AML-193 (cell line): ENCODE results near the gene ATG2A.
"Not testable (repeated sequence)": the region's sequence is repeated elsewhere in the genome, so short reads cannot be mapped to it uniquely, and the experiment has no call there.

ENCODE experiments used
- DNase-seq, 2 experiments: peaks; one replicate each; lab custom pipeline; 2025; lab: John Stamatoyannopoulos, UW

Gene ATG2A

DNA sequence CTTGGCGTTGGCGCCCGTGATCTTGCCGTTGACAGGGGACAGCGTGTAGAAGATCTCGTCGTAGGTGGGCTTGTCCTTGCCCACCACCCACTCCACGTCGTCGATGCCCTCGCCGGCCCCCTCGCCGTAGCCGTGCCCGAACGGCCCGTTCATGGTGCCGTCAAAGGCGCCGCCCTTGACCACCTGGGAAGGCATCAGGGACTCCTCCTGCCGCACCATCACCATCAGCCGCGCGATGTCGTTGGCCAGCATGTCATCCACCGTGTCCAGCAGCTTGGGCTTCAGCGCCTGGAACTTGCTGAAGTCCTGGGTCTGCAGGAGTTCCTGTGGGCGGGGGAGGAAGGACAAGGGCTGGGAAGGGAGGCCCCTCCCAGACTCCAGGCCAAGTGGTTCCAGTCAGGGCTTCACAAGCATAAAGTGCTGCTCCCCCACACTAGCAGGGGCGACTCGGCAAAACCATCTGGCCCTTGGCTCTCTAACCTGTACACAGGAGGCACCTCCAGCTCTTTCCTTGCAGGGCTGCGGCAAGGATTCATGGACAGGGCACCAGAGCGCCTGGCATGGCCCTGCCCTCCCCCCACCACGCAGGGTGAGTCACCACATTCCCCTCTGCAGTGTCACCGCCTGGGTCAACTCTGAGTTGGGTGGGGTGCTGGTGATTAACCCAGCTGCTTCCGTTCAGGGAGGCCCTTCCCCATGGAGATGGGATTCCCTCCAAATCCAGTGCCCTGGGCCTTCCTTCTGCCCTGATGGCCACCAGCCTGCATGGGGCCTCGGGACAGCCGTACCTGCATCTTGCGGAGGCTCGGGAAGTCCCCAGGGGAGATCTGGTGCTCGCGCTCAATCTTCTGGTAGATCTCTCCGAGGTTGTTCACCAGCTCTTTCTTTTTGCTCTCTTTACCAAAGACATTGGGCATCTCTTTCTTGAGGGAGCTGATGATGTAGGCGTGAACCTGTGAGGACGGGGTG is 62.2 kb downstream of the ATG2A start:
- no peak for DNase-seq

DNA sequence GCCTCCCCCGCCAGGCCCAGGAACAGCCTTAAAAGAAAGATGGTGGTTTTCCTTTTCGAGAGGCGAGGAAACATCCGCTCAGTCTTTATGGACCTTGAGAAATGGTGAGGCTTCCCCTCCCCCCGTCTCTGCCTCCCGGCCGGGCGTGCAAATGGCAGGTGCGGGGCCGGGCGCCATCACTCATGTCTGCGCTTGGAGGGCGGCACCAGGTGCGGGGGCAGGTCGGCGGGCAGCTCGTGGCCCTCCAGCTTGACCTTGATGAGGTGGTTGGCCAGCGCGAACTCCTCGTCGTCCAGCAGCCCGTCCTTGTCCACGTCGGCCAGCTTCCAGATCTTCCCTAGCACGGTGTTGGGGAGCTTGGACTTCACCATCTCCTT is 62.9 kb downstream of the ATG2A start:
- DNase-seq: no peak

DNA sequence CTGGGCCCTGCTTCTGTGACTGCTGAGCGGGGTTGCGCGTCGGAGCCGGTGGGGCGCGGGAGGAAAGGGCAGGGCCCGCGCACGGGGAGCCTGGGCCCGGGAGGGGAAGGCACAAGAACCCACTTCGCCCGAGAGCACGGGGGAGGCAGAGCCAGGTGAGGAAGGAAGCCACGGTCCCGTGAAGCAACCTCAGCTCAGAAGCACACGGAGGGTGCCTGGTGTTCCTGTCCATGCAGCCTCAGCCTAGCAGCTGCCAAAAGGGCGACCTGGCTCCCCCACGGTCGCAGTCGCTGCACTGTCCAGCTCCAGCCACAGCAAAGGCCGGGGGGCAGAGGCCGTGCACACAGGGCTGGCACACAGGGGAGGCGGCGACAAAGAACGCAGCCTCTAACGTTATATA is 63.3 kb downstream of the ATG2A start:
- DNase-seq: no peak

DNA sequence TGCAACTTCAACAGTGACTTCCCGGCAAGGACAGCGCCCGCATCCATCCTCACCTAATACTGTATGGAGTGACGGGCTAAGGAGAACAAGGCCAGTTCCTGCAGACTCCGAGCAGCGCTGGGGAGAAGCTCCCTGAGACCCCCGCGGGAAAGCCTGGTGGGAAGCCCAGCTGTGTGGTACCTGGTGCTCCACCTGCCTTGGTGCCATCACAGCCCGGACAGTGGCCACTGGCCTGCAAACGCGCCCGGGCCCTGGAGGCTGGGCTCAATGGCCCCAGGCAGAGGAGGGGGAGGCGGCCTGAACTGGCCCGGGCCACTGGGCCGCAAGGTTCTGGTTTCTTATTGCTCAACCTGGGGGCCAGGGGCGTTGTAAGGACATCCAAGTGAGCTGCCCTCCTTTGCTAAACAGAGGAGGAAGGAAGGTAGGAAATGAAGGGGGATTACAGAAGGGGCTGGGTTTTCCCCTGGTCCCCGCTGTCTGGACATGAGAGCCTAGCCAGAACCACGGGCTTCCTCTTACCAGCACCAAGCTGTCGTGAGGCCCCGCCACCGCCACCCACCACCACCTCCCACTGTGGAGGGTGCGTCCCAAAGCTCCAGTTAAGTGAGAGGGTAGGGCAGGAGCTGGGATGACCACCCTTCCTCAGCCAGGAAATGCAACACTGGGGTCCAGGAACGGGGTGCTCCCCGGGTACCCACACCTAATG is 64.1 kb downstream of the ATG2A start:
- DNase-seq: no peak

DNA sequence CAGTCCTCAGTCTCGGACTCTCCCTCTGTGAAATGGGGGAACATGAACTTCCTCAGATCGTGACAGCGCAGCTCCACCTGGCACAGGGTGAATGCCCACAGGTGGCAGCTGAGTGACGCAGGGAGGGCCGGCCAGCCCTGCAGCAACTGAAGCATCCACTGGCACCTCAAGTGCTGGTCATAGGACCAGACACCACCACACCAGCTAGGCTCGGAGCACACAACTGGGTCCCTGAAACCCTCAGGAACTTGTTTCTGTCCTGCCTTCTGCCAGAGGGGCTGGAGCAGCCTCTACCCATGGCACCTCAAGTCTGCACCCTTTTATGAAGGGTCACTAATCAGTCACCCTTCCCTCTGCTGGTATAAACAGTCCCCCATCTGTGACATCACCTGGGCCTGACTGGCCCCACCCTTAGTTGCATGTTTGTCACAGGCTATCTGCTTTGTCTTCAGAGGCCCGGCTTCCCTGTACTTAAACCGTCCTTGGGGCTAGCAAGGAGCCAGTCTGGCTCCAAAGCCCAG is 65.1 kb downstream of the ATG2A start:
- DNase-seq: no peak

DNA sequence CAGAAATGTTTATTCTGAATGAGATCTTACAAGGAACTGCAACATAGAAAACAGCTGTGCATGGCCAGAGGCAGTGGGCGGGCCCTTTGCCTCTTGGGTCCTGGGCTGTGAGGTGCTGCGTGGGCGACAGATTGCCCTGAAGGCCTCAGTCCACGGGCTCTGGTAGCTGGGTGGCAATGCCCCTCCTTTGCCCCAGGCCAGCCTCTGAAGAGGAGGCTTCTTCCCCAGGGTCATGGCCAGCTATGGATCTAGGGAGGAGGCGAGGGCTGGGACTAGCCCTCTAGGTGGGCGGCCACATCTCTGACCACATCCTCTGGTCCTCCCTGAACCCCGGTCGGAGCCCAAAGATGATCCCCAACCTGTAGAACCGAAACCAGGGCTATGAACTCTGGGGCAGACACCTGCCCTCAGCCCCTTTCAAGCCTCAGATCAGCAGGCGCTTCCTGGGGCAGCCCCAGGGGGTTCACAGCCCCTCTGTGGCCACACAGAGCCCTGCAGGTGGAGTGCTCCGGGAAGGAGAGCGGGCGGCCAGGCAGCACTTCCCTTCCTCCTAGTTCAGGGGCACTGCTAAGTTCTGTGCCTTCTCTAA is 65.9 kb downstream of the ATG2A start:
- DNase-seq: no peak

DNA sequence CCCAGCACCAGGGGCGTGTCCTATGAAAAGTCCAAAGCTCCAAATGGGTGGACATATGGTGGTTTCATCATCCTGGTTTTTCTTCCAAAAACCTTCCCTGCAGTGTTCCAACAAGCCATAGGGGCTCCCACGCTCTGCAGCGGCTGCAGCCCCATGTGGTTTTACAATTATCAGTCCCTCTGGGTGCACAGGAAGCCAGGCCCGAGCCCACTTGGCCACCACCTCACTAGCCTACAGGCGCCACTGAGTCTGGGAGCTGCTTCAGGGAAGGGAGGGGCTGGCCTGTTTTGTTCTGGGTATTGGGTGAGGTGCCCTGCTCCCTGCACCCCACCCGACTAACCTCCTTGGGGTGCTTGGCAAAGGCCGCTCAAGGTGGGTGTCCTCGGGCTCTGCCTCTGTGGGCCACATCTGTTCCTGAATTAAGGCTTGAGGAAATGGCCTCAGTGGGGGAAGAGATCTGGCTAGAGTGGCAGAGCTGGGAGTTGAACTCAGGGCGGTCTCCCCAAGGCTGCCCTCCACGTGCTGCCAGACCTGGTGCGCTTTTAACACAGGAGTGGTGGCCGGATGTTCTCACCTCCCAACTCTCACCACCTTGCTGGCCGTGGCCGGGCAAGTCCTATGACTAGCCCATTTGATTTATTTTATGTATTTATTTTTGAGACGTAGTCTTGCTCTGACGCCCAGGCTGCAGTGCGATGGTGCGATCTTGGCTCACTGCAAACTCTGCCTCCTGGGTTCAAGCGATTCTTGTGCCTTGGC is 67.2 kb downstream of the ATG2A start:
- no peak for DNase-seq

DNA sequence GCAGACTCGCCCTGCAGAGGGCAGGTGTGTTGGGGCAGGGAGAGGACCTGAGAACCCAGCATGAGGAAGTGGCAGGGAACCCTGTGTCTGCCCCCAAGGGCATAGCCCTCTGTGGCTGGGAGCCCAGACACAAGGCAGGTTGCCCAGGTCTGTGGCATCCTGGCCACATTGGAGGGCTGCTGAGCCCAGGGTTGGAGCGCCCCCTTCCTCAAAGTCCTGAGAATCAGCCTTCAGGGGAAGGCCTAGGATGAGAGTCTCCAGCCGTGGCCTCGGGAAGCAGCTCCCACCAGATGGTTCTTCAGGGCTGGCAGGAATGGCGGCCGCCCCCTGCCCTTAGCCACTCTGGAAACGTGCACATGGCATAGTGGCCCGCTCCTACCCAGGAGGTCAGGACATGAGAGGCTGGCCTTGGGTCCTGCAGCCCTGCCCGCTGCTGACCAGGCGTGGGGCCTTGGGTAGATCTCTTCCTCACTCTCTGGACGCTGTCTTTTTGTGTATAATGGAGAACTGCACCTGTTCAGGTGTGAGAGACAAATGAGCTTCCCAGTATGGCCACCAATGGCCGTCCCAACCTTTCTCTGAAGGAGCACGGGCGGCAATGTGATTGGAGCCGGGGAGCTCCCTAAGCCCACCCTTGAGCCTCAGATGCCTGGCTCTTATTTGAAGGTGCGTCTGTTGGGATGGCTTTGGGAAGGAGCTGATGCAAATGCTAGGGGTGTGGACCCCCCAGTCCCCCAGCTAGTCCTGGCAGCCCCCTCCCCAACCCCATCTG is 68.0 kb downstream of the ATG2A start:
- DNase-seq: no peak

DNA sequence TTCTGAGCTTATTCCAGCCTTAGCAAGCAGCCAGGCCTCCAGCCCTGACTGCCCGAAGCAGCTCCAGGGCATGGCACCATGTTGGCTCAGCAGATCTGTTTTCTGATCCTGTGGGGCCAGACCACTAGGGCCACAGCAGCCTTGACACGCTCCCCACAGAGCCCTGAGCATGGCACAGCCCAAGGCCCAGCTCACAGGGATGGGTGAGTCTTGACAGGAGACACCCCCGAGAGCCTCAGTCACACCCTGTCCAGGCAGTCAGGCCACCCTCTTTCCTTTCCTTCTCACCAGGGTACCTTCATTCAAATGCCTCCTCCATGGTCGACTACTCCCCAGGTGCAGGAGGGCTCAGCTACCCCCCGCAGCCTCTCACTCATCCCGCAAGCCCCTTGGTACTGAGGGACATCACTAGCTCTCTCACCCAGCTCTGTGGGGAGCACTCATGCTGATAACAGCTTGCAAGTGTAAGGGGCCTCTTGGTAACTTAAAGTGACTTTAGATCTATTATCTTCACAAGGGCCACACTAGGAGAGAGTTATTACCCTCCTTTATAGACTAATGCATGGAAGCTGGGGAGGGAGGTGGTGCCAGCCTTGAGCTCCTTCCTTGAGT is 68.7 kb downstream of the ATG2A start:
- DNase-seq: no peak

DNA sequence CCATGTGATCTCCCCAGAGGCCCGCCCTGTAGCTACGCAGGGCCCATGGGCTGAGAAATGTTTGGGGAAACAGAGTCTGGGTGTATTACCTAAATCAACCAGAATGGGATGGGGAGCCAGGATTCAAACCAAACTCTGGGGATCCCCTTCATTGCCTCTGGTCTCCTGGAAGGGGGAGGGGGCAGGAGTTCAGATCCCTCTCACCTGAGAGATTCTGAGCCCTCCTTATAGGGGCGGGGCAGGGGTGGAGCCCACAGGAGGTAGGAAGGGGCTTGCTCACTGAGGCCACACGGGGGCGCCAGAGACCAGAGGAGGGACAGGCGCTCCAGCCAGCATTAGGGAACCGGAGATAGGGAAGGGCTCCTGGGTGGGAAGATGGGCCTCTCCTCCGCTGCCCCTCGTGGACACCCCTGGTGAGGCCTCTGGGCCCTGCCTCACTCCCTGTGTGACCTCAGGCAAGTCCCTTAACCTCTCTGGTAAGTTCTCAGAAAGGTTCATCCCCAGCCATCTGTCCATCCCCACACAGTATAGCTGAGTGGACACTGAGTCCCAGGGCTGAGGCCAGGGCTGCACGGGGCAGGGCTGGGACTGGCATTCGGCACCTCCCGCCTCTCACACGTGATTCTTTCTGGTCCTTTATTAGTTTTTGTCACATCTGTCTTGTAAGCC is 69.9 kb downstream of the ATG2A start:
- peak; percentile 73 to 76 for DNase-seq

DNA sequence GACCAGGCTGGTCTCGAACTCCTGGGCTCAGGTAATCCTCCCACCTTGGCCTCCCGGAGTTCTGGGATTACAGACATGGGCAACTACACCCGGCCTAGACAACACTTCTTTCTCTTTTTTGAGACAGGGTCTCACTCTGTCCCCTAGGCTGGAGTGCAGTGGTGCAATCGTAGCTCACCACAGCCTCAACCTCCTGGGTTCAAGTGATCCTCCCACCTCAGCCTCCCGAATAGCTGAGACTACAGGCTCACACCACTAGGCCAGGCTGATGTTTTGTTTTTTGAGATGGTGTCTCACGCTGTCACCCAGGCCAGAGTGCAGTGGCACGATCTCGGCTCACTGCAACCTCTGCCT is 71.3 kb downstream of the ATG2A start:
- DNase-seq: not testable (repeated sequence)

DNA sequence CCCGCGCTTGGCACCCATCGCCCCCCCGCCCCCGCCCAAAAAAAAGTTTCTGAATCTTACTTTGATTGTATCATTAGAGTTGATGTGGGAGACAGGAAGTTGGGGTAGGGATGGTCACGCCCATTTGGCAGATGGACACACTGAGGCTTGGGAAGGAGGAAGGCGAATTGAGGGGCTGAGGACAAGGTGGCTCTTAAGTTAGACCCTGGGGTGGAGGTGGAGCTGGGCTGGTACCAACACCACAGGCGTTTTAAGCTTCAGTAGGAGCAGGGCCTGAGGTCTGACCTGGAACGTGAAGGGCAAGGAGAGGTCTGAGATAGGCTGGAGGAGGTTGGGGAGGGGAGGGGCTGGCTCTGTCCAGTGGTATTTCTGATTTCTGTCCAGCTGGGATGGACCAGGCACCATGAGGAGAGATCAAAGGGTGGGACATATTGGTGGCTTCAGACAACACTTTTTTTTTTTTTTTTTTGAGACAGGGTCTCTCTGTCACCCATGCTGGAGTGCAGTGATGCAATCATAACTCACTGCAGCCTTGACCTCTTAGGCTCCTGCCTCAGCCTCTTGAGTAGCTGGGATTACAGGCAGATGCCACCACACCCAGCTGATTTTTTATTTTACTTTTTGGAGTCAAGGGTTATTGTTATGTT is 71.8 kb downstream of the ATG2A start:
- no peak for DNase-seq
